GM04504 (cell line): ENCODE results near the gene RFXAP.

Source experiments
- DNase-seq: peaks from one replicate; pipeline ENCODE4 v3.0.0-alpha.2; 2012; ENCODE audit warnings: low read depth

RFXAP gene

DNA sequence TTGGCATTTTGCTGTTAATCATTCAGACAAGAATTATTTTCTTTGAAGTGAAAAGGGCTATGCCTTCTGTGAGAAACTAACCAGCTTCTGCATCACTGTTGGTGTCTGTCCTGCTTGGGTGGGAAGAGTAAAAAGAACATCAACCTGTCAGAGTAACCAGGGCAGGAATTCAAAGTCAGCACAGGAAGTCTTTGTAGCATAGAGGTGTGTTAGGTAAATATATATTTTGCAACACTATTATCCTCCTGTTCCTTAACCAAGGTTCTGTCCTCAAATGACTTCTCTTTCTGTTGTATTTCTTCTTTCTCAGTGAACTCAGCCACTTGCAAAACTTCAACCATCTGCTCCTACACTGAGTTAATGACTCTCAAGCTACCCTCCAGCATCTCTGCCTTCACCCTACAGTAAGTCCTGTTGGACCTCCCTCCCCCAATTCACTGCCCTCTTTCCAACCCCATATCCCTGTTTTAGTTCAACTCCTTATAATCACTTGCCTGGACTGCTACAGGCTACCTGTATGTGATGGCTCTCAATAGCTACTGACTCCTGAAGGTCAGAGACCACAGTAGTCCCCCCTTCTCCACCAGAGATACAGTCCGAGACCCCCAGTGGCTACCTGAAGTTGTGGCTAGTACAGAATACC is 51.1 kb downstream of the RFXAP start:
- no peak for DNase-seq

DNA sequence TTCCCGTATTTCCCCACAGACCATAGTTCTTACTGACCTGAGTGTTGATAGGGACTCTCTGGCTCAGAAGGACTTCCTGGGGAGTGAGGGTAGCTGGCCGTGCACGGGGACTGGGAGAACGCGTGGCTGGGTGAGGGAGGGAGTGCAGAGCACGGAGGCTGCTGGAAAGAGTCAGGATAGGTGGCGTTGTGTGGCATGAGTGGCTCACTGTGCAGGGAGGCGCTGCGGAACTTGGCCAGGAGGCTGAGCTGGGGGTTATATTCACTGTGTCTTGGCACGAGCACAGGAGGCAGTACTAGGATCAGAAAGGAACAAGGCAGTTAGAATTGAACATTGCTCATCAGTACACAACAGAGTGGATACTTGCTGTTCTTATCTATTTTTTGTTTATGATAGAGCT is 53.6 kb downstream of the RFXAP start:
- DNase-seq: no peak

DNA sequence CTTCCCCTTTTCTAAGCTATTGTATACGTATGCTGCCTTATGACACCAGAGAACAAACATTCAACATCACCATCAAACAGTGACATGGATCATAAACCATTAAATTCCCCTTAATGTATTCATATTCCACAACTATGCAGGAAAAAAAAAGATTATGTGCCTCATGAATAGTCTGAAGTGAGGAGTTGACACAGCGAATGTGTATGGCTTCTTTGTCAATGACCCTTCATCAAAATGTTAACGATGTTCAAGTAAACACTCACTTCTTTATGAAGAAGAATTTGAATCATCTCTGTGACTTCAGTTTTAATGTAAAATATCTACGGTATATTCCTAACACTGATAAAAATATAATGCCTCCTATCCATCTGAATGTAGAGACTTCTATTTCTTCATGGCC is 56.4 kb downstream of the RFXAP start:
- no peak for DNase-seq

DNA sequence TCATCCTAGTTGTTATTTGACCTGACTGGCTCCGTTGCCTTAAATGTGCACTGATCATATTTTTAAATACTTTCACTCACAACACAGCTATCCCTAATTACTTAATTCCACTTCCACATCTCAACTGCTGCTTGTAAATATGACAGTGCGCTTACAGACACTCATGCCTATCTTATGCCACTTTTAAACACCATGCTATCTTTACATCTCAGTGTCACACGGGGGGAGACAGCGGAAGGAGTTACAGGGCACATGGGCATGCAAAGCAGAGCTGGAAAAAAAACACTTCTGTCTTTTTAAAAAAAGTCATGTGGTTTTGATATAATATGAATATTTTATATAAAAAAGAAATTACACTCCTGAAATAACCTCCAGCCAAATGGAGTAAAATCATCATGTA is 56.9 kb downstream of the RFXAP start:
- no peak for DNase-seq
